OCI-LY3 (cell line): Measurements from ENCODE around the gene DAAM2.

ENCODE experiments used
- CTCF ChIP-seq: fragments of 200-600, 300-600 bp; sonication (generic); IDR thresholded peaks from 2 replicates; pipeline ENCODE4 v1.5.1; 2014; ENCODE audit warnings: antibody characterized with exemption, low read length, low read depth
- EZH2phosphoT487 ChIP-seq: fragments of 200-600 bp; shearing (Covaris generic); IDR thresholded peaks from 2 replicates; pipeline ENCODE4 v1.6.1; 2018; ENCODE audit warnings: antibody characterized with exemption, mixed run types, low read depth

- TF ChIP-seq CTCF (no peak), EZH2phosphoT487 (no peak)
These were observed 144.7 kb downstream of the DAAM2 start for GRCh38 chr6:39936857-39937256.
